WTC11 (cell line): ENCODE measurements around the gene GASK1B.

Experiments
- AFF4 ChIP-seq: sonication (generic); formaldehyde crosslinking; IDR thresholded peaks from 2 replicates; pipeline ENCODE4 v1.8.1; 2023; ENCODE audit warnings: mild to moderate bottlenecking, missing genetic modification reagents, borderline replicate concordance
- ATF6 ChIP-seq: sonication (generic); formaldehyde crosslinking; IDR thresholded peaks from 2 replicates; pipeline ENCODE4 v1.8.1; 2023; ENCODE audit warnings: mild to moderate bottlenecking, missing genetic modification reagents
- CREM ChIP-seq: sonication (generic); formaldehyde crosslinking; IDR thresholded peaks from 2 replicates; pipeline ENCODE4 v1.8.1; 2022; ENCODE audit warnings: mild to moderate bottlenecking, missing genetic modification reagents, moderate library complexity
- CTCF ChIP-seq: fragments of 200-600 bp; IDR thresholded peaks from 2 replicates; pipeline ENCODE4 v1.8.0; 2022; ENCODE audit warnings: antibody characterized with exemption
- E2F1 ChIP-seq: sonication (generic); formaldehyde crosslinking; IDR thresholded peaks from 2 replicates; pipeline ENCODE4 v1.8.0; 2022; ENCODE audit warnings: mild to moderate bottlenecking, missing genetic modification reagents
- E2F4 ChIP-seq: sonication (generic); formaldehyde crosslinking; IDR thresholded peaks from 2 replicates; pipeline ENCODE4 v1.8.1; 2022; ENCODE audit warnings: low read depth, mild to moderate bottlenecking, moderate library complexity, missing genetic modification reagents, borderline replicate concordance
- ETV6 ChIP-seq: sonication (generic); formaldehyde crosslinking; IDR thresholded peaks from 2 replicates; pipeline ENCODE4 v1.8.1; 2022; ENCODE audit warnings: mild to moderate bottlenecking, missing genetic modification reagents
- GABPB1 ChIP-seq: sonication (generic); formaldehyde crosslinking; IDR thresholded peaks from 2 replicates; pipeline ENCODE4 v1.8.1; 2023; ENCODE audit warnings: mild to moderate bottlenecking, missing genetic modification reagents
- MXD4 ChIP-seq: fragments of 250-450 bp; sonication (Bioruptor Pico); IDR thresholded peaks from 2 replicates; pipeline ENCODE4 v1.8.0; 2021; ENCODE audit warnings: mild to moderate bottlenecking, moderate library complexity, borderline replicate concordance
- NFE2L1 ChIP-seq: sonication (generic); formaldehyde crosslinking; IDR thresholded peaks from 2 replicates; pipeline ENCODE4 v1.8.1; 2023; ENCODE audit warnings: missing genetic modification reagents
- PRDM15 ChIP-seq: sonication (generic); formaldehyde crosslinking; IDR thresholded peaks from 2 replicates; pipeline ENCODE4 v1.8.0; 2022; ENCODE audit warnings: missing genetic modification reagents
- SMAD4 ChIP-seq: sonication (generic); formaldehyde crosslinking; IDR thresholded peaks from 2 replicates; pipeline ENCODE4 v1.8.0; 2022; ENCODE audit warnings: mild to moderate bottlenecking, missing genetic modification reagents
- TCF7 ChIP-seq: sonication (generic); formaldehyde crosslinking; IDR thresholded peaks from 2 replicates; pipeline ENCODE4 v1.8.0; 2022; ENCODE audit warnings: mild to moderate bottlenecking, low read depth, missing genetic modification reagents, moderate library complexity
- USF2 ChIP-seq: sonication (generic); formaldehyde crosslinking; IDR thresholded peaks from 2 replicates; pipeline ENCODE4 v1.8.1; 2023; ENCODE audit warnings: mild to moderate bottlenecking, missing genetic modification reagents, moderate library complexity

GRCh38 chr4:158209825-158210807 lies 37.3 kb upstream of the GASK1B start, which contains the start of gene TMEM144:
- TF ChIP-seq PRDM15 (0 out of 2 replicates have a peak, but pooled peaks have one; percentile 15), NFE2L1 (CRISPR knock-in tag) (no peak), AFF4 (CRISPR knock-in tag) (no peak), CTCF (no peak), ATF6 (CRISPR knock-in tag) (no peak), ETV6 (CRISPR knock-in tag) (no peak), USF2 (no peak; the same call in 1 of the 2 replicates), E2F4 (no peak), CREM (CRISPR knock-in tag) (no peak), TCF7 (no peak), SMAD4 (CRISPR knock-in tag) (no peak), GABPB1 (CRISPR knock-in tag) (0 out of 2 replicates have a peak, but pooled peaks have one; percentile 14), MXD4 (CRISPR knock-in tag) (no peak), E2F1 (CRISPR knock-in tag) (no peak)
